ENCODE results near the gene ATOSA.
A peak's percentile ranks its signal among the peaks of the same experiment; 100 is the strongest.

The ATOSA gene

GRCh38 chr15:52677593-52678467 lies 1.4 kb downstream of the ATOSA start:
- H3K27me3 ChIP-seq (ENCODE audit: insufficient read depth, low read length, poor library complexity): no peaks in the 10 kb centered on the region
- no peak overlapping the region for H2BK5ac ChIP-seq (ENCODE audit: low read length)
- no peaks in the 10 kb centered on the region for H3K79me1 ChIP-seq (ENCODE audit: low read length)
- H3K4me2 ChIP-seq (ENCODE audit: low read length): peak overlapping the region; percentile 56
- H3K4ac ChIP-seq (ENCODE audit: low read depth, low read length): no peak overlapping the region
- no peak overlapping the region for H3K23ac ChIP-seq (ENCODE audit: low read length)
- H3K27ac ChIP-seq (ENCODE audit: low read depth, low read length): peak overlapping the region; percentile 62
- H2AK5ac ChIP-seq (ENCODE audit: low read length): no peak overlapping the region
- no peaks in the 10 kb centered on the region for H3K79me2 ChIP-seq (ENCODE audit: control insufficient read depth, insufficient read depth, low read length)
- H3K9ac ChIP-seq (ENCODE audit: low read length): peak overlapping the region; percentile 78
- WGBS (ENCODE audit: extremely low coverage, insufficient coverage, low lambda C conversion rate): no CpG with 5 or more reads among the region's 16 CpGs
- no peak overlapping the region for H2BK15ac ChIP-seq (replicated peaks; ENCODE audit: low read depth)
- H4K5ac ChIP-seq (ENCODE audit: low read length): no peak overlapping the region
- H3K56ac ChIP-seq (ENCODE audit: low read length): peak overlapping the region; percentile 87
- no peak overlapping the region for H2BK120ac ChIP-seq (ENCODE audit: low read depth, low read length)
- peak; percentile 63 for DNase-seq
- H3K18ac ChIP-seq (ENCODE audit: low read length): no peak overlapping the region
- H4K8ac ChIP-seq (ENCODE audit: low read depth, low read length): no peak overlapping the region
- H3K36me3 ChIP-seq (ENCODE audit: control insufficient read depth, insufficient read depth, low read length): no peaks in the 10 kb centered on the region
- no peaks in the 10 kb centered on the region for H3K4me1 ChIP-seq (ENCODE audit: control insufficient read depth, low read depth, low read length)
- peak overlapping the region; percentile 82 for H3K4me3 ChIP-seq (ENCODE audit: low read length)

DNA sequence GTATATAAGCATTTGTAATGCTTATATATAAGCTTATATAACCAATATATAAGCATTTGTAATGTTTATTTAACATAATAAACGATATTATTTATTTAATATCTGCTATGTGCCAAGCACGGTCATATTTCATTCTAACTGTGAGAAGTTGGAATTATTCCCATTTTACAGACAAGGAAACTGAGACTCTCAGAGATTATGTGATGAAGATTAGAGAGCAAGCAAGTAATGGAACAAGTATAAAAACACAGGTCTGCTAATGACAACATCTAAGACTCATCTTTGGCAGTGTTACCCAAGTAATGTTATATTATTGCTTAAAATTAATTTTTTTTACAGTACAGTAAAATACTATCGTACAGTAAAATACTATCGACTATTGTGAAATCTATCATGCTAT lies 4.4 kb downstream of the ATOSA start:
- Histone ChIP-seq H3K4me2 (ENCODE audit: low read length) (no peak overlapping the region), H3K18ac (ENCODE audit: low read length) (no peak overlapping the region), H3K79me1 (ENCODE audit: low read length) (no peaks in the 10 kb centered on the region), H2BK120ac (ENCODE audit: low read depth, low read length) (no peak overlapping the region), H3K79me2 (ENCODE audit: control insufficient read depth, insufficient read depth, low read length) (no peaks in the 10 kb centered on the region), H2BK15ac (replicated peaks; ENCODE audit: low read depth) (no peak overlapping the region), H3K9ac (ENCODE audit: low read length) (no peak overlapping the region), H3K4me3 (ENCODE audit: low read length) (no peak overlapping the region), H3K27me3 (ENCODE audit: insufficient read depth, low read length, poor library complexity) (no peaks in the 10 kb centered on the region), H4K8ac (ENCODE audit: low read depth, low read length) (no peak overlapping the region), H3K23ac (ENCODE audit: low read length) (no peak overlapping the region), H2BK5ac (ENCODE audit: low read length) (no peak overlapping the region), H3K36me3 (ENCODE audit: control insufficient read depth, insufficient read depth, low read length) (no peaks in the 10 kb centered on the region), H3K27ac (ENCODE audit: low read depth, low read length) (no peak overlapping the region), H3K4ac (ENCODE audit: low read depth, low read length) (no peak overlapping the region), H3K4me1 (ENCODE audit: control insufficient read depth, low read depth, low read length) (no peaks in the 10 kb centered on the region), H4K5ac (ENCODE audit: low read length) (no peak overlapping the region), H2AK5ac (ENCODE audit: low read length) (no peak overlapping the region), H3K56ac (ENCODE audit: low read length) (no peak overlapping the region)
- no CpG with 5 or more reads among the region's 4 CpGs for WGBS (ENCODE audit: extremely low coverage, insufficient coverage, low lambda C conversion rate)
- DNase-seq: no peak

GRCh38 chr15:52673734-52674133 lies 5.5 kb downstream of the ATOSA start:
- DNase-seq: no peak
- no peaks in the 10 kb centered on the region for H3K79me2 ChIP-seq (ENCODE audit: control insufficient read depth, insufficient read depth, low read length)
- no peak overlapping the region for H3K9ac ChIP-seq (ENCODE audit: low read length)
- no peak overlapping the region for H2BK15ac ChIP-seq (replicated peaks; ENCODE audit: low read depth)
- no peak overlapping the region for H3K56ac ChIP-seq (ENCODE audit: low read length)
- no peaks in the 10 kb centered on the region for H3K36me3 ChIP-seq (ENCODE audit: control insufficient read depth, insufficient read depth, low read length)
- no peak overlapping the region for H4K5ac ChIP-seq (ENCODE audit: low read length)
- no peaks in the 10 kb centered on the region for H3K4me1 ChIP-seq (ENCODE audit: control insufficient read depth, low read depth, low read length)
- H3K4ac ChIP-seq (ENCODE audit: low read depth, low read length): no peak overlapping the region
- H2BK120ac ChIP-seq (ENCODE audit: low read depth, low read length): no peak overlapping the region
- H3K27ac ChIP-seq (ENCODE audit: low read depth, low read length): no peak overlapping the region
- H3K4me2 ChIP-seq (ENCODE audit: low read length): no peak overlapping the region
- no peak overlapping the region for H3K18ac ChIP-seq (ENCODE audit: low read length)
- H3K4me3 ChIP-seq (ENCODE audit: low read length): no peak overlapping the region
- no peak overlapping the region for H2BK5ac ChIP-seq (ENCODE audit: low read length)
- H3K27me3 ChIP-seq (ENCODE audit: insufficient read depth, low read length, poor library complexity): no peaks in the 10 kb centered on the region
- H4K8ac ChIP-seq (ENCODE audit: low read depth, low read length): no peak overlapping the region
- H3K23ac ChIP-seq (ENCODE audit: low read length): no peak overlapping the region
- no peaks in the 10 kb centered on the region for H3K79me1 ChIP-seq (ENCODE audit: low read length)
- no peak overlapping the region for H2AK5ac ChIP-seq (ENCODE audit: low read length)

- Histone ChIP-seq H2BK15ac (replicated peaks; ENCODE audit: low read depth) (no peak overlapping the region), H3K27me3 (ENCODE audit: insufficient read depth, low read length, poor library complexity) (no peaks in the 10 kb centered on the region), H2AK5ac (ENCODE audit: low read length) (no peak overlapping the region), H4K8ac (ENCODE audit: low read depth, low read length) (no peak overlapping the region), H3K27ac (ENCODE audit: low read depth, low read length) (no peak overlapping the region), H3K4me1 (ENCODE audit: control insufficient read depth, low read depth, low read length) (no peaks in the 10 kb centered on the region), H3K9ac (ENCODE audit: low read length) (no peak overlapping the region), H3K23ac (ENCODE audit: low read length) (no peak overlapping the region), H2BK5ac (ENCODE audit: low read length) (no peak overlapping the region), H3K4ac (ENCODE audit: low read depth, low read length) (no peak overlapping the region), H3K36me3 (ENCODE audit: control insufficient read depth, insufficient read depth, low read length) (no peaks in the 10 kb centered on the region), H3K4me3 (ENCODE audit: low read length) (no peak overlapping the region), H3K18ac (ENCODE audit: low read length) (no peak overlapping the region), H3K56ac (ENCODE audit: low read length) (no peak overlapping the region), H3K79me1 (ENCODE audit: low read length) (no peaks in the 10 kb centered on the region), H3K4me2 (ENCODE audit: low read length) (no peak overlapping the region), H4K5ac (ENCODE audit: low read length) (no peak overlapping the region), H3K79me2 (ENCODE audit: control insufficient read depth, insufficient read depth, low read length) (no peaks in the 10 kb centered on the region), H2BK120ac (ENCODE audit: low read depth, low read length) (no peak overlapping the region)
- no peak for DNase-seq
- no CpG with 5 or more reads among the region's 2 CpGs for WGBS (ENCODE audit: extremely low coverage, insufficient coverage, low lambda C conversion rate)
These were observed 5.9 kb downstream of the ATOSA start for GRCh38 chr15:52673312-52673711.

DNA sequence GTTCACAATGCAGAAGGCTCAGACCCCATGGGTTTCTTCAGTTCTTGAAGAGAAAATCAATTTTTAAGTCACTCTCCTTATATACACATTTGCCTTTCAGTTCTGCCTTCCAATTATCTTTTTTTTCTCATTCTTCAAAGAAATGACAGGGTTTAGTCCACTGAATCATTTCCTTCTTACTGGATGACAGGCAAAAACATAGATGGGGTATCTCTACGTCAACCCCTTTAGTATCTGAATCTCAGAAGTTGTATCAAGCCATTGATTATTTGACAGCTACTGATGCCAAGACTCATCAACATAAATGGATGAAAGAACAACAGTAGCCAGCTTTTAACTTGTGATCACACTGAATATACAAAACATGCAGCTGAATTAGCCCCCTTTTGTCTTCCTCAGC lies 6.5 kb downstream of the ATOSA start:
- Histone ChIP-seq H2BK5ac (ENCODE audit: low read length) (no peak overlapping the region), H3K18ac (ENCODE audit: low read length) (no peak overlapping the region), H3K79me2 (ENCODE audit: control insufficient read depth, insufficient read depth, low read length) (no peaks in the 10 kb centered on the region), H2BK120ac (ENCODE audit: low read depth, low read length) (no peak overlapping the region), H3K79me1 (ENCODE audit: low read length) (no peaks in the 10 kb centered on the region), H4K8ac (ENCODE audit: low read depth, low read length) (no peak overlapping the region), H3K4ac (ENCODE audit: low read depth, low read length) (no peak overlapping the region), H3K27ac (ENCODE audit: low read depth, low read length) (no peak overlapping the region), H3K9ac (ENCODE audit: low read length) (no peak overlapping the region), H2BK15ac (replicated peaks; ENCODE audit: low read depth) (no peak overlapping the region), H2AK5ac (ENCODE audit: low read length) (no peak overlapping the region), H3K27me3 (ENCODE audit: insufficient read depth, low read length, poor library complexity) (no peaks in the 10 kb centered on the region), H3K4me3 (ENCODE audit: low read length) (no peak overlapping the region), H3K23ac (ENCODE audit: low read length) (no peak overlapping the region), H3K36me3 (ENCODE audit: control insufficient read depth, insufficient read depth, low read length) (no peaks in the 10 kb centered on the region), H3K4me1 (ENCODE audit: control insufficient read depth, low read depth, low read length) (no peaks in the 10 kb centered on the region), H3K4me2 (ENCODE audit: low read length) (no peak overlapping the region), H3K56ac (ENCODE audit: low read length) (no peak overlapping the region), H4K5ac (ENCODE audit: low read length) (no peak overlapping the region)
- DNase-seq: no peak
- no CpG with 5 or more reads among the region's 1 CpG for WGBS (ENCODE audit: extremely low coverage, insufficient coverage, low lambda C conversion rate)

- H3K79me2 ChIP-seq (ENCODE audit: control insufficient read depth, insufficient read depth, low read length): no peaks in the 10 kb centered on the region
- WGBS (ENCODE audit: extremely low coverage, insufficient coverage, low lambda C conversion rate): no CpG with 5 or more reads among the region's 5 CpGs
- H3K4ac ChIP-seq (ENCODE audit: low read depth, low read length): no peak overlapping the region
- no peak overlapping the region for H3K27ac ChIP-seq (ENCODE audit: low read depth, low read length)
- no peaks in the 10 kb centered on the region for H3K36me3 ChIP-seq (ENCODE audit: control insufficient read depth, insufficient read depth, low read length)
- H2AK5ac ChIP-seq (ENCODE audit: low read length): no peak overlapping the region
- no peaks in the 10 kb centered on the region for H3K4me1 ChIP-seq (ENCODE audit: control insufficient read depth, low read depth, low read length)
- no peak overlapping the region for H3K23ac ChIP-seq (ENCODE audit: low read length)
- H3K27me3 ChIP-seq (ENCODE audit: insufficient read depth, low read length, poor library complexity): no peaks in the 10 kb centered on the region
- H3K18ac ChIP-seq (ENCODE audit: low read length): no peak overlapping the region
- H3K4me3 ChIP-seq (ENCODE audit: low read length): no peak overlapping the region
- H3K9ac ChIP-seq (ENCODE audit: low read length): no peak overlapping the region
- H2BK120ac ChIP-seq (ENCODE audit: low read depth, low read length): no peak overlapping the region
- no peak overlapping the region for H3K56ac ChIP-seq (ENCODE audit: low read length)
- no peak overlapping the region for H2BK15ac ChIP-seq (replicated peaks; ENCODE audit: low read depth)
- H4K8ac ChIP-seq (ENCODE audit: low read depth, low read length): no peak overlapping the region
- DNase-seq: no peak
- H3K79me1 ChIP-seq (ENCODE audit: low read length): no peaks in the 10 kb centered on the region
- H2BK5ac ChIP-seq (ENCODE audit: low read length): no peak overlapping the region
- H4K5ac ChIP-seq (ENCODE audit: low read length): no peak overlapping the region
- H3K4me2 ChIP-seq (ENCODE audit: low read length): no peak overlapping the region
These were observed 9.1 kb downstream of the ATOSA start for GRCh38 chr15:52670087-52670486.

All from mesendoderm (in vitro differentiated cells).